Stimulated activated naive CD8-positive, alpha-beta T cell treated with anti-CD3 and anti-CD28 coated beads, Interleukin-15, Interleukin-2, amounts not matched to agents 100 ng/mL and 50 ng/mL, for 24 hours (primary cell): ENCODE data around the gene VPS33A.

ENCODE experiments used
- H3K27ac Mint-ChIP-seq: one replicate; pipeline ENCODE4 v1.8.0; 2021; ENCODE audit warnings: mild to moderate bottlenecking, mixed read lengths
- H3K27me3 Mint-ChIP-seq: one replicate; pipeline ENCODE4 v1.8.0; 2021; ENCODE audit warnings: mixed read lengths
- H3K36me3 Mint-ChIP-seq: one replicate; pipeline ENCODE4 v1.8.0; 2021; ENCODE audit warnings: low read depth, mixed read lengths
- H3K4me1 Mint-ChIP-seq: one replicate; pipeline ENCODE4 v1.8.0; 2021; ENCODE audit warnings: low read depth, mixed read lengths
- H3K4me3 Mint-ChIP-seq: one replicate; pipeline ENCODE4 v1.8.0; 2021; ENCODE audit warnings: mild to moderate bottlenecking, mixed read lengths
- H3K9me3 Mint-ChIP-seq: one replicate; pipeline ENCODE4 v1.8.0; 2021; ENCODE audit warnings: mixed read lengths

The VPS33A gene

GRCh38 chr12:122266230-122266901 is at the start of gene VPS33A:
Gene VPS33A, minus strand, starts transcription at chr12:122266494. Its CDS starts 86 bp downstream, at chr12:122266408.
- Mint-ChIP-seq H3K4me3 (peak within 1 kb of the TSS; percentile 95), H3K27me3 (no peaks in the 10 kb centered on the region), H3K4me1 (peaks cover 29% of the 10 kb centered on the region), H3K9me3 (no peaks in the 10 kb centered on the region), H3K27ac (peak within 1 kb of the TSS; percentile 98), H3K36me3 (peaks cover 19% of the 10 kb centered on the region)

DNA sequence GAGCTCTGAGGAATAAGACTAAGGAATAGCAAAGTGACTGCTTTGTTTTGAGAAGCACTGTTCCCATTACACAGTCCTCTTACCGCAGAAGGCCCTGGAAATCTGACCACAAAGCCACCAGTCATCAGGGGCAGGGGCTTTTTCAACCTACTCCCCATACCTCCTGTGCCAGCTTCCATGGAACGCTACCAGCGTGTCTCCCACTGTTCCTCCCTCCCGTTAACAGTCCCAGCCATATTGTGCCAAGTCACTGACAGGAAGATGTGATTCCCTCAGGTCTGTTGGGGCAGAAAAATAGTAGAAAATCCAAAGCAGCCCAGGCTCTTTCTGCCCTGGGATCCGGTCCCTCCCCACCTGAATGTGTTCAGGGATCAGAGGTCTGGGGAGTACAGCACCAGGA is 46.6 kb upstream of the VPS33A start:
- no peaks in the 10 kb centered on the region for H3K27me3 Mint-ChIP-seq
- H3K4me3 Mint-ChIP-seq: no peak overlapping the region
- H3K36me3 Mint-ChIP-seq: peaks cover 35% of the 10 kb centered on the region
- no peaks in the 10 kb centered on the region for H3K4me1 Mint-ChIP-seq
- H3K27ac Mint-ChIP-seq: no peak overlapping the region
- no peaks in the 10 kb centered on the region for H3K9me3 Mint-ChIP-seq

- Mint-ChIP-seq H3K4me3 (no peak overlapping the region), H3K4me1 (no peaks in the 10 kb centered on the region), H3K9me3 (no peaks in the 10 kb centered on the region), H3K27ac (no peak overlapping the region), H3K27me3 (no peaks in the 10 kb centered on the region), H3K36me3 (peaks cover 30% of the 10 kb centered on the region)
Measured at GRCh38 chr12:122311696-122312095, 45.4 kb upstream of the VPS33A start.

- H3K4me3 Mint-ChIP-seq: no peak overlapping the region
- no peaks in the 10 kb centered on the region for H3K27me3 Mint-ChIP-seq
- no peaks in the 10 kb centered on the region for H3K9me3 Mint-ChIP-seq
- peaks cover 33% of the 10 kb centered on the region for H3K36me3 Mint-ChIP-seq
- H3K4me1 Mint-ChIP-seq: no peaks in the 10 kb centered on the region
- no peak overlapping the region for H3K27ac Mint-ChIP-seq
Measured at GRCh38 chr12:122310626-122311333, 44.5 kb upstream of the VPS33A start.

DNA sequence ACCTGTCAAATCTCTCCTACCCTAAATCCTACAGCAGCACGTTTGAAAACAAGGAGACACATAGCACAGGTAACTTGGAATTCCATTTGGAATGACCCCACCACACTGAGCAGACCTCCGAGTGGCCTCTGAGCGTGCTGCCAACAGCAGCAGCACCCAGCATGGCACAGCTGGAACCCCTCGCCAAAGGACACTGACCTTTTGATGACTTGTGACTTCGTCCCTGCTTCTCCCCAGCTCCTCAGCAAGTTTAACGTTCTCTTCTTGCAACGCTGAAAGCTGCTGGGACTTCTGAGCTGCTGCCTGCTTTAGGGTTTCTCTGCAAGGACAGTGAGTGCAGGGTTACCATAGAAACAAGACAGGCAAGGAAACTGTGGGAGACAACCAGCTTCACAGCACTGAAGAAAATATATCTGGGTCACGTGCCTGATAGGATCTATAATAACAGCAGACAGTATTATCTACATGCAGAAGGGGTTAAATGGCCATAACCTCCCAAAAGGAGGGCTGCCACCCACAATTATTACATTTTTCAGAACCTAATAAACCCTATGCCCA is 43.3 kb upstream of the VPS33A start:
- H3K27ac Mint-ChIP-seq: no peak overlapping the region
- no peaks in the 10 kb centered on the region for H3K9me3 Mint-ChIP-seq
- H3K4me3 Mint-ChIP-seq: no peak overlapping the region
- no peaks in the 10 kb centered on the region for H3K4me1 Mint-ChIP-seq
- no peaks in the 10 kb centered on the region for H3K27me3 Mint-ChIP-seq
- H3K36me3 Mint-ChIP-seq: peaks cover 33% of the 10 kb centered on the region

GRCh38 chr12:122308811-122309210 is 42.5 kb upstream of the VPS33A start:
- H3K4me3 Mint-ChIP-seq: no peak overlapping the region
- H3K4me1 Mint-ChIP-seq: no peaks in the 10 kb centered on the region
- H3K36me3 Mint-ChIP-seq: peaks cover 30% of the 10 kb centered on the region
- no peaks in the 10 kb centered on the region for H3K27me3 Mint-ChIP-seq
- H3K27ac Mint-ChIP-seq: no peak overlapping the region
- H3K9me3 Mint-ChIP-seq: no peaks in the 10 kb centered on the region

GRCh38 chr12:122306407-122306806 is 40.1 kb upstream of the VPS33A start:
- Mint-ChIP-seq H3K4me3 (no peak overlapping the region), H3K36me3 (peaks cover 29% of the 10 kb centered on the region), H3K9me3 (no peaks in the 10 kb centered on the region), H3K27ac (no peak overlapping the region), H3K4me1 (no peaks in the 10 kb centered on the region), H3K27me3 (no peaks in the 10 kb centered on the region)

GRCh38 chr12:122304924-122305323 is 38.6 kb upstream of the VPS33A start:
- Mint-ChIP-seq H3K4me1 (no peaks in the 10 kb centered on the region), H3K9me3 (no peaks in the 10 kb centered on the region), H3K27ac (no peak overlapping the region), H3K36me3 (peaks cover 20% of the 10 kb centered on the region), H3K27me3 (no peaks in the 10 kb centered on the region), H3K4me3 (no peak overlapping the region)

DNA sequence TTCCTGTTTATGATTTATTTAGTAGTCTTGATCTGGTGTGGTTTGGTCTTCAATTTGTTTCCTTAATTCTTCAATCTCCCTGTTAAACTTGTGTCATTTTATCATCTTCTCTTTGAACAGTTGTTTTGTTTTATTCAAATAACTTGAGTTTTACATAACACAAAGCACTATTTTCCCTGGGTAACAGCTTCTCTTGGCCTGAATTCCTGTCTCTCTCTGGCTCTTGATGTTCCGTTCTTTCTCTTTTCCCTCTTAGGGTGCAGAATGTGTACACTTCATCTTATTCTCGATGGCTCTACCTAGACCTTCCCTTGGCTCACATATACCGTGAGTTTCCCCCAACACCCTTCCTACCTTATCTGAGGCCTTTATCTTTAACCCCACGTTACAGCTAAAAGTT is 36.8 kb upstream of the VPS33A start:
- H3K4me1 Mint-ChIP-seq: no peaks in the 10 kb centered on the region
- H3K36me3 Mint-ChIP-seq: peaks cover 21% of the 10 kb centered on the region
- no peaks in the 10 kb centered on the region for H3K9me3 Mint-ChIP-seq
- no peak overlapping the region for H3K4me3 Mint-ChIP-seq
- no peak overlapping the region for H3K27ac Mint-ChIP-seq
- H3K27me3 Mint-ChIP-seq: no peaks in the 10 kb centered on the region

DNA sequence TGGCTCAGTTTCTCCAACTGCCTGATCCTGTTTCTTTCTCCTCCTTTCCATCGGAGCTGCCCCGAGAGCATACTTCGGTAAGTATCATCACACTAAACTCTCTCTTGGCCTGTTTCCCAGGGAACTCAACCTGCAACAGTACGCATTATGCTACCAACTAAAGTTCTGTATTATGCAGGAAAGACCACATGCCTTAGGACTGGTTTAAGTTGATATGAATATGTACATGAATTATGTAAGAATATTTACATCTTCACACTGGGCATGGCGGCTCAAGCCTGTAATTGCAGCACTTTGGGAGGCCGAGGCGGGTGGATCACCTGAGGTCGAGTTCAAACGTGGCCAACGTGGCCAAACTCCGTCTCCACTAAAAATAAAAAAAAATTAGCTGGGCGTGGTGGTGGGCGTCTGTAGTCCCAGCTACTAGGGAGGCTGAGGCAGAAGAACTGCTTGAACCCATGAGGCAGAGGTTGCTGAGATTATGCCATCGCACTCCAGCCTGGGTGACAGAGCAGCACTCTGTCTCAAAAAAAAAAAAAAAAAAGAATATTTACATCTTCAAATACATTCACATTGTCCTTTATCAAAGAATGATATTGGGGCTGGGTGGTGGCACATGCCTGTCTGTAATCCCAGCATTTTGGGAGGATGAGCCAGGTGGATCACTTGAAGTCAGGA is 31.9 kb upstream of the VPS33A start:
- Mint-ChIP-seq H3K4me3 (no peak overlapping the region), H3K9me3 (no peaks in the 10 kb centered on the region), H3K36me3 (peaks cover 30% of the 10 kb centered on the region), H3K27me3 (no peaks in the 10 kb centered on the region), H3K27ac (no peak overlapping the region), H3K4me1 (no peaks in the 10 kb centered on the region)

DNA sequence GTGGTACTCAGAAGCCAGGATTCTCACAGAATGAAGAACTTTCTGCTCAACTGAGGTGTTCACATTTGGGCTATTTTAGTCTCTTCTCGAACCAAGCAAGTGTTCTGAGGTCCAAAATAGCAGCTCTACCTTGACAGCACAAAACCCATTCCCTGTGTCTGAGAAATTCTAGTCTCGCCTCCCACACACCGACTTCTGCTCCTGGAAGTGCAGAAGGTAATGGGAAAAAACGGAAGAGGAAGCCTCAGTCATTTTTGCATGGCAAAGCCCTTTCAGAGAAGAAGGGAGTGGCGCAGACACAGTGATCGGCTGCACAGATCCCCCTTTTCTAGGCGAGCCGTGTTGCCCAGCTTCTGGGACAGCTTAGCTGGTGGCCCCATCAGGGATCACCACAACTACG is 31.2 kb upstream of the VPS33A start:
- Mint-ChIP-seq H3K27ac (no peak overlapping the region), H3K4me1 (no peaks in the 10 kb centered on the region), H3K4me3 (no peak overlapping the region), H3K9me3 (no peaks in the 10 kb centered on the region), H3K36me3 (peaks cover 35% of the 10 kb centered on the region), H3K27me3 (no peaks in the 10 kb centered on the region)

GRCh38 chr12:122295877-122296276 is 29.6 kb upstream of the VPS33A start:
- Mint-ChIP-seq H3K27me3 (no peaks in the 10 kb centered on the region), H3K9me3 (no peaks in the 10 kb centered on the region), H3K4me1 (no peaks in the 10 kb centered on the region), H3K36me3 (peaks cover 42% of the 10 kb centered on the region), H3K27ac (no peak overlapping the region), H3K4me3 (no peak overlapping the region)

DNA sequence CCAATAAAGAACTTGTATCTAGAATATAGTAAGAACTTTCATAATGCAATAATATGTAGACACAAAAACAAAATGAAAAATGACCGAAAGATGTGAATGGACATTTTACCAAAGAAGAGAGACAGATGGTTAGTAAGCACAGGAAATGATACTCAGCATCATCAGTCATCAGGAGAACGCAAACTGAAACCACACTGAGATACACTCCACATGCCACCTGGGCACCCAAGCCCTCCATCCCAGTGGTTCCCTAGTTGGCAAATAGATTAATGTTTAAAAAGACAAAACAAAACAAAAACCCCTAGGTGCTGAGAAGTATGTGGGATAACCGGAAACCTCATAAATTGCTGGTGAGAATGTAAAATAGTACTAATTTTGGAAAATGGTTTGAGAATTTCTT is 26.8 kb upstream of the VPS33A start:
- Mint-ChIP-seq H3K4me1 (no peaks in the 10 kb centered on the region), H3K36me3 (peaks cover 36% of the 10 kb centered on the region), H3K27me3 (no peaks in the 10 kb centered on the region), H3K27ac (no peak overlapping the region), H3K4me3 (no peak overlapping the region), H3K9me3 (no peaks in the 10 kb centered on the region)

GRCh38 chr12:122291431-122291830 is 25.1 kb upstream of the VPS33A start:
- Mint-ChIP-seq H3K4me3 (no peak overlapping the region), H3K9me3 (no peaks in the 10 kb centered on the region), H3K36me3 (peaks cover 26% of the 10 kb centered on the region), H3K4me1 (no peaks in the 10 kb centered on the region), H3K27ac (no peak overlapping the region), H3K27me3 (no peaks in the 10 kb centered on the region)

GRCh38 chr12:122283680-122284079 is 17.4 kb upstream of the VPS33A start:
- peaks cover 8% of the 10 kb centered on the region for H3K36me3 Mint-ChIP-seq
- no peaks in the 10 kb centered on the region for H3K4me1 Mint-ChIP-seq
- no peaks in the 10 kb centered on the region for H3K9me3 Mint-ChIP-seq
- H3K27ac Mint-ChIP-seq: no peak overlapping the region
- H3K27me3 Mint-ChIP-seq: no peaks in the 10 kb centered on the region
- H3K4me3 Mint-ChIP-seq: no peak overlapping the region
